Renal pelvis (tissue), 4 donors: ENCODE results near the gene GAB2. TPM values are rescaled to one million over a fixed set of nuclear protein-coding genes. Genes with fewer than 3 reads are reported as not detected.
A peak's percentile ranks its signal among the peaks of the same experiment; 100 is the strongest.

Experiments
- DNase-seq: peaks from one replicate; pipeline ENCODE4 v3.0.0-alpha.2; 2013
- polyA plus RNA-seq, 3 donors: library from polyadenylated mRNA; unstranded; fragments of 120-200 nt; gene quantifications; one replicate each; pipeline ENCODE4 v1.2.1, GENCODE V29; 2013; ENCODE audit not compliant: insufficient read length in 3 of 3

GAB2 gene
- polyA plus RNA-seq, 3 donors, result 17.1 to 19.8 (median 17.8) TPM

- DNase-seq, result no peak
These were observed 12.0 kb upstream of the GAB2 start for GRCh38 chr11:78429660-78430059.

GRCh38 chr11:78429209-78429608 lies 11.6 kb upstream of the GAB2 start:
- DNase-seq, result no peak

GRCh38 chr11:78428773-78429172 lies 11.2 kb upstream of the GAB2 start:
- no peak for DNase-seq

- no peak for DNase-seq
These were observed 10.6 kb upstream of the GAB2 start for GRCh38 chr11:78428266-78428636.

- no peak for DNase-seq
These were observed 10.1 kb upstream of the GAB2 start for GRCh38 chr11:78427615-78428265.

GRCh38 chr11:78426845-78427244 lies 9.2 kb upstream of the GAB2 start:
- DNase-seq, result no peak

- no peak for DNase-seq
These were observed 7.9 kb upstream of the GAB2 start for GRCh38 chr11:78425399-78426070.

- no peak for DNase-seq
These were observed 7.0 kb upstream of the GAB2 start for GRCh38 chr11:78424334-78425270.

GRCh38 chr11:78423241-78423640 lies 5.6 kb upstream of the GAB2 start:
- DNase-seq, result no peak

- DNase-seq, result peak; percentile 70
These were observed 3.2 kb upstream of the GAB2 start for GRCh38 chr11:78420796-78421209.

- peak; percentile 85 for DNase-seq
These were observed 2.7 kb upstream of the GAB2 start for GRCh38 chr11:78420255-78420764.

- no peak for DNase-seq
These were observed 1.7 kb upstream of the GAB2 start for GRCh38 chr11:78419327-78419726.

GRCh38 chr11:78418584-78419211 lies 1.1 kb upstream of the GAB2 start:
- DNase-seq, result no peak

GRCh38 chr11:78417888-78418583 lies 416 bp upstream of the GAB2 start:
- peak; percentile 84 for DNase-seq

GRCh38 chr11:78416285-78417174 lies 1.1 kb downstream of the GAB2 start:
- DNase-seq, result peak; percentile 83

- no peak for DNase-seq
These were observed 2.3 kb downstream of the GAB2 start for GRCh38 chr11:78415338-78415737.

GRCh38 chr11:78414321-78415051 lies 3.1 kb downstream of the GAB2 start:
- no peak for DNase-seq

- no peak for DNase-seq
These were observed 9.0 kb downstream of the GAB2 start for GRCh38 chr11:78408619-78409018.

GRCh38 chr11:78406568-78407196 lies 10.9 kb downstream of the GAB2 start:
- DNase-seq, result no peak
